Tibial nerve (tissue), 4 donors: ENCODE data around the gene ZNF791. TPM values are rescaled to one million over a fixed set of nuclear protein-coding genes. Genes with fewer than 3 reads are reported as not detected.
"Not testable (repeated sequence)": the region's sequence is repeated elsewhere in the genome, so short reads cannot be mapped to it uniquely, and the experiment has no call there.

Source experiments
- DNase-seq, 2 donors: peaks; one replicate each; pipeline ENCODE4 v3.0.0-alpha.2; 2019; ENCODE audit warnings: low spot score in 2 of 2
- H3K27ac ChIP-seq, 4 donors: fragments of 200-600 bp; sonication (generic) in 3 of 4; one replicate each; pipeline ENCODE4 v1.5.1; 2017 to 2019; ENCODE audit warnings: mild to moderate bottlenecking in 1 of 4
- H3K27me3 ChIP-seq, 2 donors: fragments of 200-600 bp; sonication (generic) in 1 of 2; one replicate each; pipeline versions ENCODE4 v1.5.1 to v1.6.0; 2017 to 2019
- H3K36me3 ChIP-seq, 3 donors: fragments of 200-600 bp; sonication (generic); one replicate each; pipeline ENCODE4 v1.5.1; 2018 to 2019
- H3K4me1 ChIP-seq, 4 donors: fragments of 200-600 bp; sonication (generic) in 3 of 4; one replicate each; pipeline ENCODE4 v1.5.1; 2017 to 2019
- H3K4me3 ChIP-seq, 4 donors: fragments of 200-600 bp; sonication (generic) in 3 of 4; one replicate each; pipeline ENCODE4 v1.5.1; 2017 to 2019; ENCODE audit warnings: mild to moderate bottlenecking in 1 of 4, moderate library complexity in 1 of 4
- H3K9me3 ChIP-seq, 4 donors: fragments of 200-600 bp; sonication (generic) in 3 of 4; one replicate each; pipeline ENCODE4 v1.5.1; 2017 to 2019
- CTCF ChIP-seq, 5 experiments: fragments of 200-600 bp in 3 of 5; fragments of 450-650 bp in 2 of 5; sonication (generic) in 3 of 5; IDR thresholded peaks; one replicate each; pipeline ENCODE4 v1.5.1; 2016 to 2019; ENCODE audit warnings: antibody characterized with exemption in 5 of 5, mild to moderate bottlenecking in 3 of 5, moderate library complexity in 2 of 5
- EP300 ChIP-seq, 2 donors: sonication (generic); formaldehyde crosslinking; IDR thresholded peaks; one replicate each; pipeline ENCODE4 v1.6.1; 2017; ENCODE audit warnings: antibody characterized with exemption in 2 of 2, mild to moderate bottlenecking in 1 of 2
- POLR2A ChIP-seq, 2 donors: fragments of 450-650 bp; IDR thresholded peaks; one replicate each; pipeline ENCODE4 v1.6.1; 2017; ENCODE audit warnings: antibody characterized with exemption in 2 of 2, mild to moderate bottlenecking in 2 of 2, moderate library complexity in 2 of 2
- WGBS, 2 donors: methylation state at CpG; one replicate each; pipeline ENCODE4 v1.1.5; 2018; 5-methylcytosine and 5-hydroxymethylcytosine counted together
- total RNA-seq, 4 donors: library from RNA; depleted of rRNA; stranded (reverse); fragments of >200 nt; gene quantifications; one replicate each; pipeline ENCODE4 v1.1.0, GENCODE V29; 2016

Gene ZNF791
- total RNA-seq, 4 donors from 2014 or later = 36.1 to 38.7 (median 37.6) TPM

DNA sequence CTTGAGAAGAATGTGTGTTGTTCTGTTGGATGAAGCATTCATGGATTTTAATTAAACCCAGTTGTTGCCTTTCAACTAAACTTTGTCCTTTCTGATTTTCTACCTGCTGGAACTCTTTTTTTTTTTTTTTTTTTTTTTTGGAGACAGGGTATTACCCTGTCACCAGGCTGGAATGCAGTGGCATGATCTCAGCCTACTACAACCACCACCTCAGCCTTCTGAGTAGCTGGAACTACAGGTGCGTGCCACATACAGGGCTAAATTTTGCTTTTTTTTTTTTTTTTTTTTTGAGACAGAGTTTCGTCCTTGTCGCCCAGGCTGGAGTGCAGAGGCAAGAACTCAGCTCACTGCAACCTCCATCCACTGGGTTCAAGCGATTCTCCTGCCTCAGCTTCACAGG is 6.9 kb downstream of the ZNF791 start:
- WGBS, 2 donors = 83 to 93% methylated on average over 4 of the region's 4 CpGs
- H3K27ac ChIP-seq = no peak overlapping the region
- no peak for DNase-seq
- H3K4me3 ChIP-seq = no peak overlapping the region
- H3K4me1 ChIP-seq = peaks cover 0 to 52% (median 19%) of the 10 kb centered on the region in 4 donors
- H3K27me3 ChIP-seq = no peaks in the 10 kb centered on the region
- TF ChIP-seq EP300 (IDR thresholded peaks at IDR 0.05) (no peak), POLR2A (IDR thresholded peaks at IDR 0.05) (no peak), CTCF (IDR thresholded peaks at IDR 0.05) (no peak)
- H3K9me3 ChIP-seq = no peaks in the 10 kb centered on the region
- peaks cover 0 to 49% (median 0%) of the 10 kb centered on the region in 3 donors for H3K36me3 ChIP-seq

- DNase-seq, H3K27me3 ChIP-seq, H3K9me3 ChIP-seq, H3K4me3 ChIP-seq: not testable (repeated sequence)
- H3K27ac ChIP-seq = peak overlapping the region in 1 of 4 donors; percentile 78
- H3K4me1 ChIP-seq = peaks cover 0 to 34% (median 3%) of the 10 kb centered on the region in 4 donors
- WGBS, 2 donors = 48 to 64% methylated on average over 14 to 26 of the region's 26 CpGs
- peaks cover 7 to 52% (median 19%) of the 10 kb centered on the region in 3 donors for H3K36me3 ChIP-seq
Measured at GRCh38 chr19:12621253-12622024, 10.7 kb downstream of the ZNF791 start.

- TF ChIP-seq CTCF (IDR thresholded peaks at IDR 0.05) = no peak
- no peak for TF ChIP-seq POLR2A (IDR thresholded peaks at IDR 0.05)
- no peak for TF ChIP-seq EP300 (IDR thresholded peaks at IDR 0.05)
- Histone ChIP-seq H3K27me3 (no peaks in the 10 kb centered on the region), H3K9me3 (peaks cover 0 to 15% (median 6%) of the 10 kb centered on the region in 4 donors), H3K4me1 (peaks cover 0 to 29% (median 2%) of the 10 kb centered on the region in 4 donors), H3K4me3 (no peak overlapping the region), H3K36me3 (peaks cover 16 to 66% (median 38%) of the 10 kb centered on the region in 3 donors), H3K27ac (no peak overlapping the region)
- DNase-seq = no peak
- WGBS, 2 donors = 86 to 87% methylated on average over 4 of the region's 4 CpGs
Measured at GRCh38 chr19:12623361-12624031, 12.8 kb downstream of the ZNF791 start.

DNA sequence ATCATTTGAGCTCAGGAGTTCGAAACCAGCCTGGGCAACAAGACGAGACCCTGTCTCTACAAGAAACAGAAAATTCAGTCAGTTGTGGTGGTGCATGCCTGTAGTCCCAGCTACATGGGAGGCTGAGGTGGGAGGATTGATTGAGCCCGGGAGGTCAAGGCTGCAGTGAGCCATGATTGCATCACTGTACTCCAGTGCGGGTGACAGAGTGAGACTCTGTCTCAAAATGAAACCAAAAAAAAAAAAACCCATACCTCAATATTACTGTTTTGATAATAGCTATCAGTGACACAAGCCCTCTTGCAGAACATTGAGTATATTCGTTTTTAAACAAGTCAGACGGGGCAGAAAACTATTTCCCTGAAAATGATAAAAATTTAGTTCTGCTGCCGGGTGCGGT is 16.2 kb downstream of the ZNF791 start:
- TF ChIP-seq POLR2A (IDR thresholded peaks at IDR 0.05) (no peak), EP300 (IDR thresholded peaks at IDR 0.05) (no peak), CTCF (IDR thresholded peaks at IDR 0.05) (no peak)
- H3K4me1 ChIP-seq = peaks cover 0 to 12% (median 2%) of the 10 kb centered on the region in 4 donors
- no peak overlapping the region for H3K27ac ChIP-seq
- no peak for DNase-seq
- H3K9me3 ChIP-seq = peaks cover 0 to 25% (median 8%) of the 10 kb centered on the region in 4 donors
- 91 to 96% methylated on average over 8 of the region's 8 CpGs for WGBS, 2 donors
- peaks cover 18 to 88% (median 38%) of the 10 kb centered on the region in 3 donors for H3K36me3 ChIP-seq
- no peak overlapping the region for H3K4me3 ChIP-seq
- H3K27me3 ChIP-seq = no peaks in the 10 kb centered on the region

- DNase-seq = no peak
- Histone ChIP-seq H3K36me3 (peaks cover 18 to 96% (median 38%) of the 10 kb centered on the region in 3 donors), H3K9me3 (peaks cover 0 to 25% (median 8%) of the 10 kb centered on the region in 4 donors), H3K4me1 (peaks cover 0 to 2% (median 0%) of the 10 kb centered on the region in 4 donors), H3K27me3 (no peaks in the 10 kb centered on the region), H3K27ac (no peak overlapping the region), H3K4me3 (no peak overlapping the region)
- 93 to 94% methylated on average over 17 of the region's 17 CpGs for WGBS, 2 donors
- TF ChIP-seq EP300 (IDR thresholded peaks at IDR 0.05) (no peak), POLR2A (IDR thresholded peaks at IDR 0.05) (no peak), CTCF (IDR thresholded peaks at IDR 0.05) (no peak)
Measured at GRCh38 chr19:12628040-12629022, 17.6 kb downstream of the ZNF791 start.
